Mononuclear cell (primary cell): ENCODE data around the gene ADAM22. TPM values are rescaled to one million over a fixed set of nuclear protein-coding genes. Genes with fewer than 3 reads are reported as not detected.
"Not testable (repeated sequence)": the region's sequence is repeated elsewhere in the genome, so short reads cannot be mapped to it uniquely, and the experiment has no call there.

Source experiments
- H3K27me3 ChIP-seq: 2 replicates; pipeline ENCODE4 v1.6.0; 2011; ENCODE audit warnings: low read length, control low read depth; ENCODE audit not compliant: insufficient read depth
- H3K4me1 ChIP-seq: 2 replicates; pipeline ENCODE4 v1.5.1; 2011; ENCODE audit warnings: mild to moderate bottlenecking, low read length, control low read depth; ENCODE audit not compliant: insufficient read depth
- H3K4me3 ChIP-seq: 2 replicates; pipeline ENCODE4 v1.5.1; 2011; ENCODE audit warnings: mild to moderate bottlenecking, low read length, moderate library complexity
- H3K9me3 ChIP-seq: 2 replicates; pipeline ENCODE4 v1.5.1; 2011; ENCODE audit warnings: low read depth, mild to moderate bottlenecking, control low read depth, low read length
- total RNA-seq: library from RNA; depleted of rRNA; stranded (reverse); fragments of >200 nt; gene quantifications from one replicate; pipeline ENCODE4 v1.2.3, GENCODE V29; 2012

Gene ADAM22
- total RNA-seq, 1 donor: 0.94 TPM

DNA sequence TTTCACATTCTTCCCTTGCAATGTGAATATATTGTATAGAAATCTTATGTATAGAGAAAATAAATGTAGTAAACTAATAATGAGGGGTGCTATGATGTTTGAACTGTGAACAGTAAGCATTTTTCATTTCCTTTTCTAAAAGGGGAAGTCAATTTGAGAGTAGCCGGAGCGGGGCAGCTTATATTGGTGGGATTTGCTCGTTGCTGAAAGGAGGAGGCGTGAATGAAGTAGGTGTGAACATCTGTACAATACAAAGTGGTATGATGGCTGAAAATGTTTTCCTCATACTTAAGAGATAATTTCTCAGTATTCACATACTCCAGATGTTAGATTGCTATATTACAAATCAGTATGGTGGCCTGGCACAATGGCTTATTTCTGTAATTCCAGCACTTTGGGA lies 198.7 kb downstream of the ADAM22 start:
- Histone ChIP-seq H3K4me1 (no peaks in the 10 kb centered on the region), H3K4me3 (no peak overlapping the region), H3K9me3 (no peaks in the 10 kb centered on the region), H3K27me3 (no peaks in the 10 kb centered on the region)

DNA sequence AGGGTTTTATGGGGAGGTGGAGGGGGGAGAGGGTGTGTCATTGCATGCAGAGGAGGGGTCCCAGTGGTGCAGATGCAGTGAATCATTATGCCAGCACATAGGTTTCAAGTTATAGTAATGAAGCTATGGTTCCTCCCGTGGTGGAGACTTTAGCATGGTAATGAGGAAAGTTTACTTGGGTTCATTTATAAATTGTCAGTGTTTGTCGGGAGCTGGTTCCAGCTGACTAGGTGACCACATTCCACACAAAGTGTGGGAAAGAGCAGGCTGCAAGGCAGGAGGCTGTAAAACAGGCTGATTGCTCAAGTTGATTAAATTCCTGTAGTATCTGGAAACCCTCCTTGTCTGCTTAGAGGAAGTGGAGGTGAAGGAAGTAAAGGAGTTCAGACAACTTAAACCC lies 206.9 kb downstream of the ADAM22 start:
- Histone ChIP-seq H3K27me3 (no peaks in the 10 kb centered on the region), H3K9me3 (no peaks in the 10 kb centered on the region)

DNA sequence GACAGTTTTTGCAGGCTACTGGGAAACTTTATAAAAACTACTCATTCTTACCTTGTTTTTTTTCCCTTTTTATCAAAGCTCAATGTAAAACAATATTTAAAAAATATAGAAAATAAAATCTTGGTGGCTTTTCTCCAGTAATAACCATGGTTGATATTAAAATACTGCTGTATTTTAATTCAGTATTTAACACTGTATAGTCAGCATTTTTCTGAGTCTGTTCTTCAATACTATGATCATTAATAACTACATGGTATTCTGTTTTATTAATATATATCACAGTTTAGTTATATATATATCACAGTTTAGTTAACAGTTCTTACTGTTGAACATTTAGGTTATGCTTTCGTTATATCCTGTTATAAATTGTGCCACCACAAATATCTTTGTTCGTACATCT lies 207.4 kb downstream of the ADAM22 start:
- H3K27me3 ChIP-seq: no peaks in the 10 kb centered on the region
- no peaks in the 10 kb centered on the region for H3K9me3 ChIP-seq
- H3K4me3 ChIP-seq: no peak overlapping the region
- no peaks in the 10 kb centered on the region for H3K4me1 ChIP-seq

More for the DNA sequence above, 206.9 kb downstream of the ADAM22 start:
- Histone ChIP-seq H3K4me3 (no peak overlapping the region), H3K4me1 (no peaks in the 10 kb centered on the region)

DNA sequence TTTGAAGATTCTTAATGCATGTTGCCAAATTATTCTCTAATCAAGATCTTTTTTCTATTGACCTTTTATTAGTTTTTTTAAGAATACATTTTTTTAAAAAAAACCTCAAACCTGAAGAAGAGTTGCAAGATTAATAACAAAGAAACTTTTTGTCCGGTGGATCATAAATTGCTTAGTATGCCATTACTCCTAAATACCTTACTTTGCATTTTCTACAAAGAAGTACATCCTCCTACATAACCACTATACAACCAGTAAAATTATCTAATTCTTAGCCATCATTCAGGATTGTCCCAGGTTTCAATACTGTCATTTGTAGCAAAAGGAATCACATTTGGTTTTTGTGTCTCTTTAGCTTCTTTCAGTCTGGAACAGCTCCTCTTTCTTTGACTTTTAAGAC lies 207.9 kb downstream of the ADAM22 start:
- H3K4me1 ChIP-seq: no peaks in the 10 kb centered on the region
- no peaks in the 10 kb centered on the region for H3K9me3 ChIP-seq
- H3K4me3 ChIP-seq: no peak overlapping the region
- H3K27me3 ChIP-seq: no peaks in the 10 kb centered on the region

DNA sequence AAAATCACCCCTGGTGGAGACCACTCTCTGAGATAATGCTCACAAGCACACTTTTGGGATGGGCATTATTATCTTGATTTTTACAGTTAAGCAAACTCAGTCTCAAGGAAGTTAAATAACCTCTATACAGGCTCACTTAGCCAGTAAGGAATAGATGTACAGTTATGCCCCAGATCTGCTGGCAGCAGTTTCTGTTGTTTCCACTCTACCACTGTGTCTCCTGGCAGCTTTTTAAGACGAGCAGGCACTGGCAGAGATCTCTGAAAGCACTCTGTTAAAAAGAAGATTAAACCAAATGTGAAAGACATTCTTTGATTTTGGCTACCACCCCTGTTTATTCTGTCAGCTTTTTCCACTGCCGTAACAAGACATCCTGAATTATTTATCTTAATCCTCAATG lies 212.6 kb downstream of the ADAM22 start:
- H3K27me3 ChIP-seq: no peaks in the 10 kb centered on the region
- H3K4me1 ChIP-seq: no peaks in the 10 kb centered on the region
- H3K9me3 ChIP-seq: no peaks in the 10 kb centered on the region
- no peak overlapping the region for H3K4me3 ChIP-seq

DNA sequence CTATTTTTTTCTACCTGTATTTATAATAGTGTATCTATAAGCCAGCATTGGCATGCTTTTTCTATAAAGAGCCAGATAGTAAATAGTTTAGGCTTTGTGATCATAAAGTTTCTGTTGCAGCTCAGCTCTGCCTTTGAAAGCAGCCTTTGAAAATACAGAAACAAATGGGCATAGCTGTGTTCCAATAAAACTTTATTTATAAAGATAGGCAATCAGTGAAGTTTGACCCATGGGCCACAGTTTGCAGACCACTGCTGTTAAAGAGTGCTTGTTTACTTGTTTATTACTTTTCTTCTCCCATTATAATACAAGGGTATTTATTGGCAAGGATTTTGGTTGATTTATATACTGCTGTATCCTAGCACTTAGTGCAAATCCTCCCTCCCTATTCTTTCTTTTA lies 213.3 kb downstream of the ADAM22 start:
- Histone ChIP-seq H3K4me3 (no peak overlapping the region), H3K27me3 (no peaks in the 10 kb centered on the region), H3K9me3 (no peaks in the 10 kb centered on the region), H3K4me1 (no peaks in the 10 kb centered on the region)

DNA sequence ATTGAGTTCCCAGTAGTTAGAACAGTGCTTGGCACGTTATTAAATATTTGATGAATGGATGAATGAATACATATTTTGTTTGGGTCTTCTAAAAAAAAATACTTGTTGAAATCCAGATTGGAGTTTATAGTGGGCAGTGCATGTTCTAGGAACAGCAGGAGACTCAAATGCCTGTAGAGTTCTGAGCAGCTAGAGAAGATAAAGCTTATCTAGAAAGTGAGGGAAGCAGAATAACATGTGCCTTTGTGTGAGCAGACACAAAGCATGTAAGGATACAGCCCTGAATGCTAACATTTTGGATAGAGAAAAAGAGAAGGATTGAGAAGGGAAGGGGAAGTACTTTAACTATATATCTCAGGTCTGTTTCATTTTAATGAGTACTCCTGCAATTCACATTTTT lies 213.9 kb downstream of the ADAM22 start:
- H3K9me3 ChIP-seq: no peaks in the 10 kb centered on the region
- H3K27me3 ChIP-seq: no peaks in the 10 kb centered on the region
- no peaks in the 10 kb centered on the region for H3K4me1 ChIP-seq
- H3K4me3 ChIP-seq: no peak overlapping the region

DNA sequence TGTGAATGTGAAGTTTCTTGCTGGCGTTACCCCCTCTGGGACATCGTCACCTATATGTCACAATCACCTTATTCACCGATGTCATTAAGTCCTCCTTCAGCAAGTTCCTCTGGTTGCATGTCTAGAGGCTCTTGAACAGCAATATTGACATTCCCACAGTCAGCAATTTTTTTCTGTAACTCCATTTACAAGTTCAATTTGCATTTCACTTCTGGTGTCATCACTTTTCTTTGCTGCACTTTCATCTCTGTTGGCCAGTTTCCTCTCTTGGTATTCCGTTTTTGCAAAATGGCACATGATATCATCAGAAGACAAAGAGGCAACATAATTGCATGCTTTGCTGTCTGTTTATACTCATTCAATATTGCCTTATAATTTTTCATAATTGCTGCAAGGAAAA lies 216.0 kb downstream of the ADAM22 start:
- Histone ChIP-seq H3K9me3 (no peaks in the 10 kb centered on the region), H3K4me3 (no peak overlapping the region), H3K4me1 (no peaks in the 10 kb centered on the region), H3K27me3 (no peaks in the 10 kb centered on the region)

DNA sequence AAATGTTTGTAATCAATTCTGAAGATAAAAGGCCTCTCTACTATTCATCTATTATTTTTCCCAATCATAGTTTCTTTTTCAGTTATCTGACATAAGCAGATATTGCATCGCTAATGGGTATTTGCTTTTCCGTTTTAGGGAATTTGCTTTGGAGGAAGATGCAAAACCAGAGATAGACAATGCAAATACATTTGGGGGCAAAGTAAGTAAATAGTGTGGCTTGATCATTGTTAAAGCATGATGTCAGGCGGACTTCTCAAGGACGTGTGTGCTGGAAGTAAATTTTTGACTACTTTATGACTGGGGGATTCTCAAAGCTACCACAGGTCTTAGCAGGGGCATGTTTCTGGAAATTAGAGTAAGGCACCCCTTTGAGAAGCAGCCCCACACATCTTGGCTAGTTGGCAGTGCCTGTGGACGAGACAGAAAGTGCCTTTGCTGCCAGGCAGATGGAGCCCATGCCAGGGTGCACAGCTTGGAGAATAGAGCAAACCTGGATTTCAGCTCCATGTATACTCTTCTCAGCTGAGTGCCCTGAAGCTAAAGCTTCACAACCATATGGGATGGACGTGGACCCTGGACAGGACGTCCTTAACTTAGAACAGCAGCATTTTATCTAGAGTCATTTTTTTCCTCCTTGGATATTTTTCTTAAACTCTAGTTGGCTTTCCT lies 217.2 kb downstream of the ADAM22 start:
- Histone ChIP-seq H3K4me3 (no peak overlapping the region), H3K9me3 (no peaks in the 10 kb centered on the region), H3K27me3 (no peaks in the 10 kb centered on the region), H3K4me1 (no peaks in the 10 kb centered on the region)

DNA sequence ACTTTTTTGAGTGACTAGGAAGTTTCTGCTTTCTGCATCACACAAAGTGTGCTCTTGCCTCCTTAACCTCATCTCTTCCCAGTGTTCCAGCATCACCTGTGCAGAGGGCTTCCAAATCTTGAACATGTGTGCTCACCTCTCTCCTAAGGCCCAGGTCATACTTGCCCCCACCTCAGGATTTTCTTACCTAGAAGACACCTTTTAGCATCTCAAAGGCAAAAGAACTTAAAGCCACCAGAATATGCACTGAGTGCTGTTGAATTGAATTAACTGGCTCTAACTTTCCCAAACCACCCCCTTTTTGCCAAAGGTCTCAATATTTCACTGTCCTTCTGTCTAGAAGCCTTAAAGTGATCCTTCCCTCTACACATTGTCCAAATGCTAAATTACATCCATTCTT lies 219.3 kb downstream of the ADAM22 start:
- no peaks in the 10 kb centered on the region for H3K27me3 ChIP-seq
- no peak overlapping the region for H3K4me3 ChIP-seq
- no peaks in the 10 kb centered on the region for H3K4me1 ChIP-seq
- peaks cover 1% of the 10 kb centered on the region for H3K9me3 ChIP-seq

DNA sequence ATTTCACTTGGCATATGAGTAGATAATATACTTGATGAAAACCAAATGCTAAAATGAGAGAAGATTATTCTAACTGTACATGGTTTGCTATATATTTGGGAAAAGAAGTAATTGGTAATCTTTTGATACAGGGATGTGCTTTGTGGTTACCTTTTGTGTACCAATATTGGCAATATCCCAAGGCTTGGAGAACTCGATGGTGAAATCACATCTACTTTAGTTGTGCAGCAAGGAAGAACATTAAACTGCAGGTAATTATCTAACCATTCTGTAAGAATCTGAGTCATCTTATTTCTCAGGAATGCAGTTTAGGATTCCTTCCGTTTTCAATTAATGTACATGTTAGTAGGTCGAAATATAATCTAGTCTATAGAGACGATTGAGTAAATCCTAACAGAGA lies 221.7 kb downstream of the ADAM22 start:
- H3K9me3 ChIP-seq: peaks cover 7% of the 10 kb centered on the region
- H3K27me3 ChIP-seq: no peaks in the 10 kb centered on the region
- H3K4me3 ChIP-seq: no peak overlapping the region
- no peaks in the 10 kb centered on the region for H3K4me1 ChIP-seq

DNA sequence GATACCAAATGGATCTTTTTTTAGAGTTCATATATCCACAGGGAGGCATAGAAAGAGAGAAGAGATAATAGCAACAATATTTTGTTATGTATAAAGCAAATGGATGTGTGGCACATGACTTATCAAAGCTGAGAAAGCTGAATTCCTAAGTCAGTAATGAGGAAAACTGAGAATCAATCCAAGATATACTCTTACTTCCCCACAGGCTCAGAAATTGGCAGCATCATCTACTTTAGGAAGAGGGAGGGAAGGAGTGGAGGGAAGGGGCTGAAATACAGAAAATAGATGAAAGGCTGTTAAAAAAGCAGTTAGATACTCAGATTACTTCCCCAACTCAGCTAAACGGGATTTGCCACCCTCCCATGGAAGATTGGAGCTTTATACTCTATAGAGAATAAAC lies 222.3 kb downstream of the ADAM22 start:
- no peak overlapping the region for H3K4me3 ChIP-seq
- H3K4me1 ChIP-seq: no peaks in the 10 kb centered on the region
- peaks cover 7% of the 10 kb centered on the region for H3K9me3 ChIP-seq
- H3K27me3 ChIP-seq: no peaks in the 10 kb centered on the region

DNA sequence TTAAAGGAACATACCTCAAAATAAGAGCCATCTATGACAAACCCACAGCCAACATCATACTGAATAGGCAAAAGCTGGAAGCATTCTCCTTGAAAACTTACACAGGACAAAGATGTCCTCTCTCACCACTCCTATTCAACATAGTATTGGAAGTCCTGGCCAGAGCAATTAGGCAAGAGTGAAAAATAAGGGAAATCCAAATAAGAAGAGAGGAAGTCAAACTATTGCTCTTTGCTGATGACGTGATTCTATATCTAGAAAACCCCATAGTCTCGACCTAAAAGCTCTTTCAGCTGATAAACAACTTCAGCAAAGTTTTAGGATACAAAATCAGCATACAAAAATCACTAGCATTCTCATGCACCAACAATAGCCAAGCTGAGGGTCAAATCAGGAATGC lies 225.7 kb downstream of the ADAM22 start:
- H3K9me3 ChIP-seq, H3K4me1 ChIP-seq, H3K4me3 ChIP-seq, H3K27me3 ChIP-seq: not testable (repeated sequence)

DNA sequence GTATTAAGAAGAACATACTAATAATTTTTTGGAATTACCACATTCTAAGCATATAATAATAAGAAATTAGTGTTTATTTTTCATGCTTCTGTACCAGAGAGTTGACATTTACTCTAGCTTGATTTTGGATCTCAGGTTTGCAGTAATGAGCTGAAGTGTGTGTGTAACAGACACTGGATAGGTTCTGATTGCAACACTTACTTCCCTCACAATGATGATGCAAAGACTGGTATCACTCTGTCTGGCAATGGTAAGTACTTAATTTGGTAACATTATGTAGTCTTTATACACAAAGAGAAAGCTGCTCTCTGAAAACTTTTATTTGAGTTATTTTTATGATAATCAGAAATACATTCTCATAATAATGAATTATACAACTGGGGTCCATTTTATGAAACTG lies 231.6 kb downstream of the ADAM22 start:
- H3K9me3 ChIP-seq: no peaks in the 10 kb centered on the region
- no peaks in the 10 kb centered on the region for H3K27me3 ChIP-seq
- H3K4me3 ChIP-seq: no peak overlapping the region
- no peaks in the 10 kb centered on the region for H3K4me1 ChIP-seq

DNA sequence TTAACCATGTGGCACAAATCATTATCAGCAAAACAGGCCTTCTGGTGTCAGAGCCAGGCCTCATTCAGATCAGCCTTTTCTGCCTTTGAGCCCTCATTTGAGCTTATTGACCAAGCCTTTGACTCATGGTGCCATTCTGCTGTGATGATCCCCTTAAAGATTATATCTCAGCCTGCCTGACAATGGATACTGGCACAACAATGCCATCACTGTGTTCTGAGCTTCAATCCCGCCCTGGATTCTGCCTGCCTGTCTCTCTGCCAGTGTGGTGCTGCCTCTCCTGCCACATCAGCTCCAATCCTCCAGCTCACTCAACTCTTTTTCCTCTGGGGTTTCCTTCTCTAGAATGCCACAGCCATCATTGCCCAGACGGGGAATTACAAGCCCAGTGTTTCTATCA lies 233.2 kb downstream of the ADAM22 start:
- Histone ChIP-seq H3K4me3 (no peak overlapping the region), H3K27me3 (no peaks in the 10 kb centered on the region), H3K9me3 (no peaks in the 10 kb centered on the region), H3K4me1 (no peaks in the 10 kb centered on the region)

DNA sequence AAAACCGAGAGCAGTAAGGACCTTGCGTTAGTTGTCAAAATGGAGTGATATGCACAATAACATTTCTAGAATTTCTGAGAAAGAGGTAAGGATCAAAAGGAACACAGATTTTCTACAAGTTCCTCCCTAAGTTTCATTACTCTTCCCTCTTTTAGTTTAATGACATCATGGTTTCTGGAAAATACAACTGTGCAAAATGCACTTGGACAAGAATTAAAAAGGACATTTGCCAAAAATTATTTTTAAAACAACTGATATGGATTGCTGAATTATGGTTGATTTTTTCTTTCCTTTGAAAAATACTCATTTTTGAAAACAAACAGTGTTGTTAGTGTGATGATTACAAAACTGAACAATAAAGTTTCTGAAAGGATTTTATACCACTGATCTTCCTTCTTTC lies 233.7 kb downstream of the ADAM22 start:
- H3K4me3 ChIP-seq: no peak overlapping the region
- no peaks in the 10 kb centered on the region for H3K27me3 ChIP-seq
- H3K9me3 ChIP-seq: no peaks in the 10 kb centered on the region
- no peaks in the 10 kb centered on the region for H3K4me1 ChIP-seq
